Smooth muscle cell (in vitro differentiated cells): ENCODE measurements around the gene GRAP2. TPM values are rescaled to one million over a fixed set of nuclear protein-coding genes. Genes with fewer than 3 reads are reported as not detected.

Experiments used
- DNase-seq: peaks from one replicate; lab custom pipeline; 2025; ENCODE audit not compliant: unreplicated experiment; lab: John Stamatoyannopoulos, UW
- H2AFZ ChIP-seq: fragments of 200-600 bp; sonication (generic); 2 replicates; pipeline ENCODE4 v1.6.0; 2016; ENCODE audit warnings: antibody characterized with exemption, low read depth, mild to moderate bottlenecking
- H3F3A ChIP-seq: fragments of 200-600 bp; sonication (generic); 2 replicates; pipeline ENCODE4 v1.6.0; 2017; ENCODE audit warnings: antibody characterized with exemption, low read depth
- H3K27ac ChIP-seq: fragments of 200-600 bp; sonication (generic); 2 replicates; pipeline ENCODE4 v1.5.1; 2016; ENCODE audit warnings: low read depth, mild to moderate bottlenecking
- H3K27me3 ChIP-seq: fragments of 200-600 bp; sonication (generic); 2 replicates; pipeline ENCODE4 v1.6.1; 2016; ENCODE audit warnings: low read depth, mild to moderate bottlenecking
- H3K36me3 ChIP-seq: fragments of 200-600 bp; sonication (generic); 2 replicates; pipeline ENCODE4 v1.5.1; 2016; ENCODE audit warnings: low read depth
- H3K4me1 ChIP-seq: fragments of 200-600 bp; sonication (generic); 2 replicates; pipeline ENCODE4 v1.5.1; 2016; ENCODE audit warnings: low read depth
- H3K4me2 ChIP-seq: fragments of 200-600 bp; sonication (generic); 2 replicates; pipeline ENCODE4 v1.6.0; 2016; ENCODE audit warnings: mild to moderate bottlenecking
- H3K4me3 ChIP-seq: fragments of 200-600 bp; sonication (generic); 2 replicates; pipeline ENCODE4 v1.5.1; 2016; ENCODE audit warnings: mild to moderate bottlenecking
- H3K79me2 ChIP-seq: fragments of 200-600 bp; sonication (generic); 2 replicates; pipeline ENCODE4 v1.6.0; 2016; ENCODE audit warnings: low read depth, mild to moderate bottlenecking
- H3K9ac ChIP-seq: fragments of 200-600 bp; sonication (generic); 2 replicates; pipeline ENCODE4 v1.6.0; 2016; ENCODE audit warnings: low read depth
- H3K9me3 ChIP-seq: fragments of 200-600 bp; sonication (generic); replicated peaks from 2 replicates; pipeline ENCODE4 v1.5.1; 2016; ENCODE audit warnings: low read depth
- H4K20me1 ChIP-seq: fragments of 200-600 bp; sonication (generic); 2 replicates; pipeline ENCODE4 v1.6.0; 2016; ENCODE audit warnings: low read depth
- CTCF ChIP-seq: fragments of 200-600 bp; sonication (generic); IDR thresholded peaks from 2 replicates; pipeline ENCODE4 v1.5.1; 2017; ENCODE audit warnings: borderline replicate concordance, mild to moderate bottlenecking, antibody characterized with exemption; ENCODE audit not compliant: insufficient read depth, poor library complexity, severe bottlenecking
- WGBS: methylation state at CpG from one replicate; pipeline ENCODE4 v1.1.7; 2016; ENCODE audit warnings: low lambda C conversion rate; 5-methylcytosine and 5-hydroxymethylcytosine counted together
- polyA plus RNA-seq: library from polyadenylated mRNA; unstranded; fragments of >200 nt; fragmentation: Nextera tagmentation; extraction: Ambion mirVana; gene quantifications from 2 replicates; pipeline ENCODE4 v1.2.1, GENCODE V29; 2016
- total RNA-seq: library from RNA; depleted of rRNA; stranded (reverse); fragments of >200 nt; gene quantifications from 2 replicates; pipeline ENCODE4 v1.2.3, GENCODE V29; 2014

The GRAP2 gene
- total and polyA plus RNA-seq, 2 experiments from 2014 or later: not detected

- H3K4me2 ChIP-seq: no peak overlapping the region
- H3K27me3 ChIP-seq: peaks cover 7% of the 10 kb centered on the region
- H3F3A ChIP-seq: no peaks in the 10 kb centered on the region
- no peak overlapping the region for H3K4me3 ChIP-seq
- peaks cover 13% of the 10 kb centered on the region for H3K4me1 ChIP-seq
- H3K9me3 ChIP-seq: no peaks in the 10 kb centered on the region
- 98% methylated on average over 10 of the region's 10 CpGs for WGBS
- H2AFZ ChIP-seq: no peak overlapping the region
- no peaks in the 10 kb centered on the region for H3K79me2 ChIP-seq
- no peak for DNase-seq
- TF ChIP-seq CTCF: no peak
- H3K36me3 ChIP-seq: no peaks in the 10 kb centered on the region
- H3K27ac ChIP-seq: no peak overlapping the region
- no peaks in the 10 kb centered on the region for H4K20me1 ChIP-seq
- no peak overlapping the region for H3K9ac ChIP-seq
These were observed 69.9 kb downstream of the GRAP2 start for GRCh38 chr22:39970742-39971141.

- H3K9me3 ChIP-seq: no peaks in the 10 kb centered on the region
- 77% methylated on average over 5 of the region's 5 CpGs for WGBS
- no peak for TF ChIP-seq CTCF
- DNase-seq: no peak
- no peaks in the 10 kb centered on the region for H4K20me1 ChIP-seq
- H3K4me2 ChIP-seq: no peak overlapping the region
- peaks cover 18% of the 10 kb centered on the region for H3K27me3 ChIP-seq
- no peak overlapping the region for H3K27ac ChIP-seq
- H3F3A ChIP-seq: no peaks in the 10 kb centered on the region
- no peaks in the 10 kb centered on the region for H3K79me2 ChIP-seq
- H3K36me3 ChIP-seq: no peaks in the 10 kb centered on the region
- H3K4me3 ChIP-seq: no peak overlapping the region
- H2AFZ ChIP-seq: no peak overlapping the region
- no peak overlapping the region for H3K9ac ChIP-seq
- H3K4me1 ChIP-seq: peaks cover 13% of the 10 kb centered on the region
These were observed 71.8 kb downstream of the GRAP2 start for GRCh38 chr22:39972641-39973040.

DNA sequence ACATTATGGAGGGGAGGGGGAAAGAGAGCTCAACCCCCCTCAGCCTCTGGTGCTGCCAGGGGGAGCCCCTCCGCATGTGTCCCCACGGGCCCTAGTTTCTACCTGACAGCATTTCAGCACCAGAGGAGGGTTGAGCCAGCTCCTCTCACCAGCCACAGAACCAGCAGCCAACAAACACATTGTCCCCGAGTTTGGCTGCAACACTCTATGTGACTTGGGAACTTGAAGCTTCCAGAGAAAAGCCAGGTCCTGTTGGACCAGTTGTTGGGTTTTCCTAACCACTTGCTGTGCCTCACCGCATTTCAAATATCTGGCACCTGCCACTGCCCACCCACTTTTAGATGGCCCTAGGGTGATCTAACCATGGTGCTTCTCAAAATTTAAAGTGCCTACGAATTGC is 72.8 kb downstream of the GRAP2 start:
- no peak overlapping the region for H2AFZ ChIP-seq
- H3K9me3 ChIP-seq: no peaks in the 10 kb centered on the region
- no peaks in the 10 kb centered on the region for H3K36me3 ChIP-seq
- no peak overlapping the region for H3K9ac ChIP-seq
- H4K20me1 ChIP-seq: no peaks in the 10 kb centered on the region
- WGBS: 83% methylated on average over 5 of the region's 5 CpGs
- peaks cover 23% of the 10 kb centered on the region for H3K27me3 ChIP-seq
- no peaks in the 10 kb centered on the region for H3F3A ChIP-seq
- no peak overlapping the region for H3K27ac ChIP-seq
- no peak for TF ChIP-seq CTCF
- no peak overlapping the region for H3K4me2 ChIP-seq
- DNase-seq: no peak
- peaks cover 3% of the 10 kb centered on the region for H3K4me1 ChIP-seq
- H3K4me3 ChIP-seq: no peak overlapping the region
- H3K79me2 ChIP-seq: no peaks in the 10 kb centered on the region

- H3K9me3 ChIP-seq: no peaks in the 10 kb centered on the region
- no peaks in the 10 kb centered on the region for H3K79me2 ChIP-seq
- H4K20me1 ChIP-seq: no peaks in the 10 kb centered on the region
- no peak overlapping the region for H2AFZ ChIP-seq
- DNase-seq: no peak
- peaks cover 23% of the 10 kb centered on the region for H3K27me3 ChIP-seq
- no peak overlapping the region for H3K9ac ChIP-seq
- no peak overlapping the region for H3K4me3 ChIP-seq
- no peak overlapping the region for H3K27ac ChIP-seq
- no peaks in the 10 kb centered on the region for H3K4me1 ChIP-seq
- 89% methylated on average over 5 of the region's 5 CpGs for WGBS
- no peaks in the 10 kb centered on the region for H3K36me3 ChIP-seq
- no peak overlapping the region for H3K4me2 ChIP-seq
- no peaks in the 10 kb centered on the region for H3F3A ChIP-seq
- no peak for TF ChIP-seq CTCF
These were observed 73.2 kb downstream of the GRAP2 start for GRCh38 chr22:39974065-39974464.
